ENCODE results near the gene EML4.

DNA sequence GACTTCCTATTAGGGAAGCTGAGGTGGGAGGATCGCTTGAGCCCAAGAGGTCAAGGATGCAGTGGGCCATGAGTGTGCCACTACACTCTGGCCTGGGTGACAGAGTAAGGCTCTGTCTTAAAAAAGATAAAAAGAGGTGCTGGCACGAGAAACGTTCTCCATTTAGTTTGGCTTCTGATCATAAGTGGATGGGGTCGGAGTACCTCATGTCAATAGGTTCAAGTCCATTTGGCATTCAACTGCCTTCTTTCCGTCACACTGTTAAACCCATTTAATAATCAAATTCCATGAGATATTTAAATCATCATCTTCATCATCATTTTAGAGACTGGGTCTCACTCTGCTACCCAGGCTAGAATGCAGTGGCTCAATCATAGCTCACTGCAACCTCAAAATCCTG, 182.7 kb downstream of the EML4 start:
- TF ChIP-seq, protein P1, sequence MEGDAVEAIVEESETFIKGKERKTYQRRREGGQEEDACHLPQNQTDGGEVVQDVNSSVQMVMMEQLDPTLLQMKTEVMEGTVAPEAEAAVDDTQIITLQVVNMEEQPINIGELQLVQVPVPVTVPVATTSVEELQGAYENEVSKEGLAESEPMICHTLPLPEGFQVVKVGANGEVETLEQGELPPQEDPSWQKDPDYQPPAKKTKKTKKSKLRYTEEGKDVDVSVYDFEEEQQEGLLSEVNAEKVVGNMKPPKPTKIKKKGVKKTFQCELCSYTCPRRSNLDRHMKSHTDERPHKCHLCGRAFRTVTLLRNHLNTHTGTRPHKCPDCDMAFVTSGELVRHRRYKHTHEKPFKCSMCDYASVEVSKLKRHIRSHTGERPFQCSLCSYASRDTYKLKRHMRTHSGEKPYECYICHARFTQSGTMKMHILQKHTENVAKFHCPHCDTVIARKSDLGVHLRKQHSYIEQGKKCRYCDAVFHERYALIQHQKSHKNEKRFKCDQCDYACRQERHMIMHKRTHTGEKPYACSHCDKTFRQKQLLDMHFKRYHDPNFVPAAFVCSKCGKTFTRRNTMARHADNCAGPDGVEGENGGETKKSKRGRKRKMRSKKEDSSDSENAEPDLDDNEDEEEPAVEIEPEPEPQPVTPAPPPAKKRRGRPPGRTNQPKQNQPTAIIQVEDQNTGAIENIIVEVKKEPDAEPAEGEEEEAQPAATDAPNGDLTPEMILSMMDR (IDR thresholded peaks at IDR 0.05): no peak
- TF ChIP-seq POLR2A (IDR thresholded peaks at IDR 0.05; ENCODE audit: low read depth) (no peak), POLR2AphosphoS5 (IDR thresholded peaks at IDR 0.05) (no peak)
